ENCODE data around the gene EFNA5. TPM values are rescaled to one million over a fixed set of nuclear protein-coding genes. Genes with fewer than 3 reads are reported as not detected.

EFNA5 gene
- total and polyA plus RNA-seq, 2 experiments from 2014 or later: 8.5 to 18.8 TPM

DNA sequence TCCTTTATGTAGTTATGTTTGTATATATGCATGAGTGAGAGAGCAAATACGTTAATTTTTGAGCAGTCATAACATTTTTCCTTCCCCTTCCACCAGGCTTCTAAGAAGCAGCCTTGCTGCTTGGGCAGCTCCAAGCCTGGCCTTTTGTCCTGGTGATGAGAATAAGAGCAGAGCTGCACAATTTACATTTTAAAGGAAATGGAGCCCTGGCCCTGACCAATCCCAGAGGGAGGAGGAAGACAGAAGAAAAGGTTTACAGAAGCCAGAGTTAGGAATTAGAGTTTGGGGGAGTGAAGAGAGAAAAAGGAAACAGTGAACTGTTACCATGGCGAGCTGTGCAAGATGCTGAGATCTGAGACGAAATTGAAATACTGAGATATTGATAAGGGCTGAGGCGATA, 25.3 kb upstream of the EFNA5 start:
- H3K9me3 ChIP-seq (ENCODE audit: low read depth): no peaks in the 10 kb centered on the region
- no peak overlapping the region for H3K4me3 ChIP-seq
- H3K4me1 ChIP-seq (ENCODE audit: insufficient read depth): no peaks in the 10 kb centered on the region
- H2AFZ ChIP-seq: no peak overlapping the region
- no peak overlapping the region for H3K4me2 ChIP-seq
- no peak for TF ChIP-seq CTCF (IDR thresholded peaks at IDR 0.05; ENCODE audit: poor library complexity)
- TF ChIP-seq EZH2phosphoT487 (IDR thresholded peaks at IDR 0.05; ENCODE audit: low read depth, severe bottlenecking, unreplicated experiment): no peak
- no peak for TF ChIP-seq EZH2 (IDR thresholded peaks at IDR 0.05; ENCODE audit: borderline replicate concordance)
- H3K27me3 ChIP-seq: no peaks in the 10 kb centered on the region
- H4K20me1 ChIP-seq (ENCODE audit: insufficient read depth, poor library complexity, severe bottlenecking): no peaks in the 10 kb centered on the region
- H3K9me2 ChIP-seq (replicated peaks; ENCODE audit: insufficient read depth): no peaks in the 10 kb centered on the region
- H3K36me3 ChIP-seq (replicated peaks; ENCODE audit: insufficient read depth, low read depth): no peaks in the 10 kb centered on the region
- H3K27ac ChIP-seq: no peak overlapping the region
- no peak for DNase-seq (ENCODE audit: low spot score)
- H3K79me2 ChIP-seq: no peaks in the 10 kb centered on the region
- WGBS (ENCODE audit: low lambda C conversion rate, missing lambda C conversion rate): 69% methylated on average over 4 of the region's 4 CpGs

GRCh38 chr5:107687937-107688336, 17.2 kb upstream of the EFNA5 start:
- no peaks in the 10 kb centered on the region for H3K79me2 ChIP-seq
- no peak overlapping the region for H2AFZ ChIP-seq
- H3K9me3 ChIP-seq (ENCODE audit: low read depth): no peaks in the 10 kb centered on the region
- no peaks in the 10 kb centered on the region for H3K9me2 ChIP-seq (replicated peaks; ENCODE audit: insufficient read depth)
- 94% methylated on average over 3 of the region's 3 CpGs for WGBS (ENCODE audit: low lambda C conversion rate, missing lambda C conversion rate)
- no peaks in the 10 kb centered on the region for H3K36me3 ChIP-seq (replicated peaks; ENCODE audit: insufficient read depth, low read depth)
- H3K27ac ChIP-seq: no peak overlapping the region
- H3K4me2 ChIP-seq: no peak overlapping the region
- H3K4me1 ChIP-seq (ENCODE audit: insufficient read depth): no peaks in the 10 kb centered on the region
- TF ChIP-seq CTCF (IDR thresholded peaks at IDR 0.05; ENCODE audit: poor library complexity) (no peak), EZH2phosphoT487 (IDR thresholded peaks at IDR 0.05; ENCODE audit: low read depth, severe bottlenecking, unreplicated experiment) (no peak), EZH2 (IDR thresholded peaks at IDR 0.05; ENCODE audit: borderline replicate concordance) (no peak)
- no peak for DNase-seq (ENCODE audit: low spot score)
- no peak overlapping the region for H3K4me3 ChIP-seq
- H4K20me1 ChIP-seq (ENCODE audit: insufficient read depth, poor library complexity, severe bottlenecking): no peaks in the 10 kb centered on the region
- H3K27me3 ChIP-seq: no peaks in the 10 kb centered on the region

DNA sequence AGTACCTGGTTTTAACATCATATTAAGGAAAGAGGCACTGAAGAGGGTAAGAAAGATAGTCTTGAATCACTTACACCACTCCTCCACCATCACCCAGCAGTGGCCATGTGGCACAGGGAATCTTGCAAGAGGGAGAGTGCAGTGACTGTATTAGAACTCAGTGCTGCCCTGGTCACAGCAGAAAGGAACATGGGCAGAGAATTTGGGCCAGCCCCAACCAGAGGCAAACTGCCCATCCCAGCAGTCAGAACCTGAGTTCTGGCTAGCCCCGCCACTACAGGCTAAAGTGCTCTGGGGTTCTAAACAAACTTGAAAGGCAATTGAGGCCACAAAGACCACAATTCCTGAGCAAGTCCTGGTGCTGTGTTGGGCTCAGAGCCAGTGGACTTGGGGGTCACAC, 16.7 kb upstream of the EFNA5 start:
- H2AFZ ChIP-seq: no peak overlapping the region
- no peaks in the 10 kb centered on the region for H4K20me1 ChIP-seq (ENCODE audit: insufficient read depth, poor library complexity, severe bottlenecking)
- H3K4me3 ChIP-seq: no peak overlapping the region
- no peaks in the 10 kb centered on the region for H3K4me1 ChIP-seq (ENCODE audit: insufficient read depth)
- H3K79me2 ChIP-seq: no peaks in the 10 kb centered on the region
- 93% methylated on average over 1 of the region's 1 CpG for WGBS (ENCODE audit: low lambda C conversion rate, missing lambda C conversion rate)
- DNase-seq (ENCODE audit: low spot score): no peak
- no peaks in the 10 kb centered on the region for H3K9me3 ChIP-seq (ENCODE audit: low read depth)
- no peaks in the 10 kb centered on the region for H3K27me3 ChIP-seq
- no peak for TF ChIP-seq CTCF (IDR thresholded peaks at IDR 0.05; ENCODE audit: poor library complexity)
- no peak for TF ChIP-seq EZH2 (IDR thresholded peaks at IDR 0.05; ENCODE audit: borderline replicate concordance)
- no peak for TF ChIP-seq EZH2phosphoT487 (IDR thresholded peaks at IDR 0.05; ENCODE audit: low read depth, severe bottlenecking, unreplicated experiment)
- no peak overlapping the region for H3K4me2 ChIP-seq
- H3K27ac ChIP-seq: no peak overlapping the region
- no peaks in the 10 kb centered on the region for H3K36me3 ChIP-seq (replicated peaks; ENCODE audit: insufficient read depth, low read depth)
- H3K9me2 ChIP-seq (replicated peaks; ENCODE audit: insufficient read depth): no peaks in the 10 kb centered on the region

DNA sequence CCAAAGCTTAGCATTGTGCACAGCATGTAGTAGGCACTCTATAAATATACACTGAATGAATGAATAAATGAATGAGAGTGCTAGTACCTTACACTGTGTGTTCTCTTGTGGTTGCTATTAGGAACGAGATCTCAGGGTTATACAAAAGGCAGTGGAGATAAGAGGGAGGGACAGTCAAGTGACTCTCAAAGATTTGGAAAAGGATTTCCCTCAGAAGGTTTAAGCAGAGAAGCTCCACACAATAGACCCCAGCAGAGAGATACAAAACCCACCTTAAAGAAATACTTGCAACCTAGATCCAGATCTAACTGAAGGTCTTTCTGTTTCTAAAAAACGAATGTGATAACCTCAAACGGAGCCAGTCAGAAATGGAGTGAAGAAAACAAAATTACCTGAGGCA, 11.8 kb upstream of the EFNA5 start:
- Histone ChIP-seq H3K9me3 (ENCODE audit: low read depth) (no peaks in the 10 kb centered on the region), H4K20me1 (ENCODE audit: insufficient read depth, poor library complexity, severe bottlenecking) (no peaks in the 10 kb centered on the region), H3K27ac (no peak overlapping the region), H3K27me3 (no peaks in the 10 kb centered on the region), H3K4me2 (no peak overlapping the region), H2AFZ (no peak overlapping the region), H3K79me2 (no peaks in the 10 kb centered on the region), H3K36me3 (replicated peaks; ENCODE audit: insufficient read depth, low read depth) (no peaks in the 10 kb centered on the region), H3K9me2 (replicated peaks; ENCODE audit: insufficient read depth) (no peaks in the 10 kb centered on the region), H3K4me1 (ENCODE audit: insufficient read depth) (no peaks in the 10 kb centered on the region), H3K4me3 (no peak overlapping the region)
- TF ChIP-seq EZH2 (IDR thresholded peaks at IDR 0.05; ENCODE audit: borderline replicate concordance) (no peak), CTCF (IDR thresholded peaks at IDR 0.05; ENCODE audit: poor library complexity) (no peak), EZH2phosphoT487 (IDR thresholded peaks at IDR 0.05; ENCODE audit: low read depth, severe bottlenecking, unreplicated experiment) (no peak)
- no peak for DNase-seq (ENCODE audit: low spot score)
- 35% methylated on average over 3 of the region's 3 CpGs for WGBS (ENCODE audit: low lambda C conversion rate, missing lambda C conversion rate)
